Right ventricle myocardium inferior (tissue), 1 donor: Measurements from ENCODE around the gene CLRN3. TPM values are rescaled to one million over a fixed set of nuclear protein-coding genes. Genes with fewer than 3 reads are reported as not detected.

ENCODE experiments used
- ATAC-seq: fragments of 200-7000 bp; cut with Tn5 transposase; one replicate; pipeline ENCODE4 v1.9.1; 2020; ENCODE audit warnings: mild to moderate bottlenecking, moderate library complexity
- DNase-seq: peaks from one replicate; pipeline ENCODE4 v3.0.0; 2021; ENCODE audit errors: missing footprints
- intact Hi-C: fragments of 100-400 bp; cut with DNase I; formaldehyde crosslinking; loops from one replicate; pipeline ENCODE4 v1.11.0; 2022
- total RNA-seq: library from RNA; stranded (reverse); fragmentation: NEBNext Ultra II Directional; extraction: Animal tissue kit (Norgen Biotek cat#: 25700); gene quantifications from one replicate; pipeline ENCODE4 v1.2.1, GENCODE V29; 2021
- donor health status: DM: no; HTN: yes; CAD: no; lungs with severe emphysema.

Gene CLRN3
- total RNA-seq, 1 donor from 2014 or later, result not detected

DNA sequence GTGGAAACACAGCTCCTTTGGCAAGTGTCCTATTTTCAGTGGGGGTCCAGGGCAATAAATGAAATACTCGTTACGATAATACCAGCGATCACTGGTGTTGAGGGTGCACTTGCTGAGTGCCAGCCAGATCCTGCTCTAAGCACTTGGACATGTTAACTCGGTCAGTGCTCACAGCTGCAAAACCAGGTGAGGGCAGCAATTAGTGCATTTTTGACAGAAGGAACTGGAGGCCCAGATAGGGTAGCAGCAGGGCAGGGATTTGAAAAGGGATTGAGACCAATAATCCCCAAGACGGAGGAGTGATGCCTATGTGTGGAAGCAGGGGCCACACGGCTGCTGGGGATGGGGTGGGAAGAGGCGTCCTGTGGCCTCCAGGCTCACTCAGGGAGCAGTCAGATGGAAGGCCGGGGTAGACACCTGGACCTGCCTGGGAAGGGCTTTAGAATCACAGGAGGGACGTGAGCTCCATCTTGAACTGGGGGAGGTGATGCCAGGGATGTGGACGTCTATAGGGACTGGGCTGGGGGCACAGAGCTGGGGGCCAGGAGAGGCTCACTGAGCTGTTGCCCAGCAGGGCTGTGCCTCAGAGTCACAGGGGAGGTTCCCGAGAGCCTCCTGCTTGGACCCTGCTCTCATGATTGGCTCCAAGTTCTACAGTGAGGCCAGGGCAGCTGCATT is 28.5 kb upstream of the CLRN3 start:
- ATAC-seq (no peak), DNase-seq (no peak)
- intact Hi-C loops, result loop anchor here (5.0 kb wide), 1 partner anchor 56 kb away; no protein-coding TSS in a partner anchor

DNA sequence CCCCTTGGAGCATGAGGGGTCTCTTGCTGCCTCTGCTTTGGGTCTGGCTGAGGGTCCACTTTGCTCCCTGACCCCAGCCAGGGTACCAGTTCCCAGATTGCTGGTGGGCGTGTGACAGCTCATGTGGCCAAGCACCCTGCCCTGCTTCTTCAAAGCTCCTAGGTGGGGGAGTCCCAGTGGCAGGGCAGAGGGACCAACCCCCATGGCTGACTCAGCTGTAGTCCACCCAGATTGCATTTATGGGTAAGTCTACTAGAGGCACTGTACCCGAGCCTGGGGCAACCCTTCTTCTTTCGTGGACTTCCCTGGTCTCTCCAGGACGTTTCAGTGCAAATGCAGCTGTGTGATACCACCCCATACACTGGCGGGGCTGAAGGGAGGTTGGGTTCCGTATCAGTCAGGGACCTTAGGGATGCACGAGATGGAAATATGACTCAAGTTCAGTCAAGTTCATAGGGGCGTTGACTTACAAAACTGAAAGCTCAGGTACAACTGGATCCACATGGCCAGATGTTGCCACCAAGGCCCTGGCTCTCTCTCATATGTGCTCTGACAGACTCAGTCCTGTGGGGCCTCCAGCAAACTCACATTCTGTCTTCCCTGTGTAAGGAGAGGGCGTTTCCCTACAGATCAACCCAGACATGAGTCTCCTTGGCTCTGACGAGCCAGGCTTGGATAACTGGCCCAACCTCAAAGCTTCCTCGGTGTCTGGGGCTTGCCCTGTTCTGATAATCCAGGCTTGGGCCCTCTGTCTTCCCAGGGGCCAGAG is 27.7 kb upstream of the CLRN3 start:
- ATAC-seq (no peak), DNase-seq (no peak)
- intact Hi-C loops, result loop anchor here (5.0 kb wide), 1 partner anchor 57 kb away; no protein-coding TSS in a partner anchor

DNA sequence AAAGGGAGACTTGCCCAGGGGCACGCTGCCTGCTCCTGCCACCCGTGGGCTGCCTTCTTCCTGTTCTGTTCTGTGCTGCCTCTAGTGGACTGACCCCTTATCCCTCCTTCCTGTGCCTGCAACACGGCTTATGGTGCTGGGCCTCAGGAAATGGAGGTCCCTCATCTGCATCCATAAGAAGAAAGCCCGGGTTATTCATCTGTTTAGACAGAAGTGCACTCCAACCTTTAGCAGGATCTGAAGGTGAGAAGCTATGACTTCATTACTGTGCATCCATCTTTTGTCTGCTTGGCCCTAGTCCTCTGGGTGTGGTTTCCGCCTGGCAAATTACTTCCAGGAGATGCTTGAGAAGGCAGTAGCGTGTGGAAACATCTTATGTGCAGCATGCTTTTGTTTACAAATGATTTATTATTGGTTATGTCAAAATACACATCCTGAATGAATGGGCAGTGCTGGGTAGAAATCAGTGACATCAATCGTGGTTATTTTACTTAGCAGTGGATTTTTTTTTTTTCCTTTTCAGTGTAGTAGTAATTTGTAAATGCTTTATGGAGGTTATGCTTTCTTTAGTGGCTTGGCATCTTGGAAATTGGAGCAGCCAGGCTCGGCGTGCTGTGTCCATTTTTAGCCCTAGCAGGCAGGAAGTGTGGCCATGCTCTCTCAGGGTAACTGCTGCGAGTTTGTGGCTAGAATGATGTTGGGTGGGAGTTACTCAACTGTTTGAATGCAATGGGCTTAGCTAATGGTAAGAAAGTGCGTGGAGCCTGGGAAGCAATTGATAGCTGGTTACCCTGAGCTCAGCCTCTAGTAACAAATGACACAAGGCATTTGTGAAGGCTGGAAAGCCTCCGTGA is 26.9 kb upstream of the CLRN3 start:
- ATAC-seq (no peak), DNase-seq (no peak)
- intact Hi-C loops, result loop anchor here (5.0 kb wide), 1 partner anchor 58 kb away; no protein-coding TSS in a partner anchor

DNA sequence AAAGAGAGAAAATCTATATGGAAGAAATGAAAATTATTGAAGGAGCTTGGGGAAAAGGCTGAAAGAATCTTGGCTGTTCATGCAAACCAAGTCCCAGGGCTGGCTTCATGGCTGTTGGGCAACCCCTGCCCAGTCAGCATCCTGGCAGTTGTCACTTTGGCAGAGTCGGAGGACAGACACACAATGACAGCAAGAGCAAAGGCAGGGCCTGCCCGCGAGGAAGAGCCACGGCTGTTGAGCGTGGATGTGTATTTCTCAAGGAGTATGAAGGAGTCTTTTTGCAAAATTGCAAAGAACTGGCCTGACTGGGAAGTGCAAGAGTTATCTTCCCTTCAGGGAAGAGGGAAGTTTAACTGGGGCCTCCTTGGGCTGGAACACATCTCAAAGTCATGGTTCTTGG is 25.8 kb upstream of the CLRN3 start:
- ATAC-seq (peak; percentile 38), DNase-seq (no peak)
- intact Hi-C loops, result no loop called here

DNA sequence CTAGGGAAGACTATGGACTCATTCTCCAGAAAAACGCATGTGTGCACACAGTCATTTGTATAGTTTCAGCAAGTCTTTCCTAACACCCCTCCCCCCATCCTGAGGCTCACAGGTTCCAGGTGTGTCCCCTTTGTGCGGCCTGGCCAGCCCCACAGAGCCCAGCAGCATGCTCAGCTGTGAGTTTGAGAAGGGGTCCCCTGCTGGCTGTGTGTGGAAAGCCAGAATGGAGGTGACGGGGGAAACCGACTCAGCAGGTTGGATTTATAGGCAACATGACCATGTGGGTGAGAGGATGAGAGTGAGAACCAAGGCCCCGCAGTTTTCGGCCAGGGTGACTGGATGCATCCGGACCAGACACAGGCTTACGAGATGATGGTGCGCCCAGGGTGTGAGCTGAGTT is 24.1 kb upstream of the CLRN3 start:
- DNase-seq, result no peak
- intact Hi-C loops, result no loop called here
- ATAC-seq, result no peak

DNA sequence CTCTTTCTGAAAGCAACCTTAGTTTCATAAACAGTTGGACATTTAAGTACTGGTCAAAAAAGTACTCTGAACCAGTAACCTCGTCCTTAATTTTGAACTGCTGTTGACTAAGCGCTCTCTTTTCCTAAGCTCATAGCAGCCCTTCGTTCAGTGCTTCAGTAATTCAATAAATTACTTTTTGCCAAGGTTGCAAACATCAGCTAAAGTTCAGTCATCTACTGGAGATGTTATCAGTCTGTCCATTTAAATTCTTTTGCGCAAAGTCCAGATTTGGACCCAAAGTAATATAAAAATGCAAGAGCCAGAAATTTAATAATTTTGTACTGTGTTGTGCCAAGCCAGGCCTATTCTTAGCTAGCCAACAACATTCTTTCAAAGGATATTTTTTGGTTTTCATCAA is 22.6 kb upstream of the CLRN3 start:
- intact Hi-C loops, result no loop called here
- ATAC-seq, result no peak
- DNase-seq, result no peak

DNA sequence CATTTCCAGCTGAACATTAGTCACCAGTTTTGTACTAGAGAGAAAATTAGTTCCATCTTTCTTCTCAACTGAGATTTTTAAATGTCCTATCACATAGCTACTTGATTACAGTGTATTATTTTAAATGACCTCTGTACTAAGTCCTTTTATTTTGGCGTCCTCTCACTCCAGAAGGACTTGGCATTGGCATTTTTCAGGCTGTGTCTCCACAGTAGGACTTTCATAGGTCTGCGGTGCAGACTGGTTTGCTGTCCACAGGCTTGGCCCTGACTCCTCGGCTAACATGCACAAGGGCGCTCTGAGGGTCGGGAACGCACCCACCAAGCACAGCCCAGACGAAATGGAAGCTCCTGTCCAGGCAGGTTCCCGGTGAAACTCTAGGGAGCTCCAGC is 20.6 kb upstream of the CLRN3 start:
- ATAC-seq (peak; percentile 53), DNase-seq (no peak)
- intact Hi-C loops, result no loop called here

DNA sequence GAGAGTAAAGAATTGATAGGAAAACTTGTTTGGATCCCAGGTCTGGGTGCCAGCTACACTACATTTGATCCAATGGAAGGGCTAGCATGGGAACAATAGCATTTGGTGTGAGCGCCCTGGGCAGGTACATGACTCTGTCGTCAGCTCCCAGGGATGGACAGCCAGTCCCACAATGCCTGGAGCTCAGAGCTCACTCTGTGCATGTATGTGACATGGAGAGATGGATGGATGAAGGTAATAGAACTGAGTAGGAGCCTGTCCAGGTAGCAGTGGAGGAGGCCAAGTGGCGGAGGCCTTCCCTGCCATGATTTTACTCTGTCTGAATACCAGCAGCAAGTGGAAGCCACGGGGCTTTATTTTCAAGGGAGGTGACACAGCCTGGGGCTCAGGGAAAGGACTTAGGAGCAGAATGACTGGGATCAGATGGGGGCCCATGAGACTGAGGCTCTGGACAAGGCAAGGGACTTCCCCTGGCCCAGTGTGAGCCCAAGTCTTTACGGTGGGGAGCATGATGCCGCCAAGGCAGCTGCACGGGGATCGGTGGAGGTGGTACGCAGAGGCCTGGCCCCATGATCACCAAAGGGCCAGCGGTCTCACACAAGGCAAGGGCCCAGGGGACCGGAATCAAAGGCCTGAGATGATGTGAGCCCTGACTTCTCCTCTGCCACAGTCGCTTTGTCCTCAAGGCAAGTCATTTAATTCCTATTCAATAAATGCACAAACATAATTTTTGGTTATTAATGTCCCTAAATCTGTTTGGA is 20.0 kb upstream of the CLRN3 start:
- ATAC-seq, result peak; percentile 9
- intact Hi-C loops, result no loop called here
- no peak for DNase-seq

DNA sequence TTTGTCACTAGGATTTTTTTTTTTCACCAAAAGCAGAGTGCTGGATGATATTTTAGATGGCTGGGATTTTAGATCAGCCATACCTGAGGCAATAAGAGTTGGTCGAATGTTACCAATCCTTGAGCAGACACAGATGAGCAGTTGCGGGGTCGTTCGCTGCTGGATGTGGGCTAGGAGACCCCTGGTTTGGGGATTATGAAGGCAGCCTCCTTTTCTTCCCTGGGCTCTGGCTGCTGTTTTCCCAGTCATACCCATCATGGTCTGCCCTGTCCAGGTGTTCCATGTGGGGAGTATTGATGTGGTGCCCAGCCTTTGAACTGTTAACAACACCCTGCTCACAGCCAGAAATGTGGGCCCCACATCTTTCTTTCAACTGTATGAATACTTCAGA is 19.1 kb upstream of the CLRN3 start:
- no peak for ATAC-seq
- no peak for DNase-seq
- intact Hi-C loops, result no loop called here

DNA sequence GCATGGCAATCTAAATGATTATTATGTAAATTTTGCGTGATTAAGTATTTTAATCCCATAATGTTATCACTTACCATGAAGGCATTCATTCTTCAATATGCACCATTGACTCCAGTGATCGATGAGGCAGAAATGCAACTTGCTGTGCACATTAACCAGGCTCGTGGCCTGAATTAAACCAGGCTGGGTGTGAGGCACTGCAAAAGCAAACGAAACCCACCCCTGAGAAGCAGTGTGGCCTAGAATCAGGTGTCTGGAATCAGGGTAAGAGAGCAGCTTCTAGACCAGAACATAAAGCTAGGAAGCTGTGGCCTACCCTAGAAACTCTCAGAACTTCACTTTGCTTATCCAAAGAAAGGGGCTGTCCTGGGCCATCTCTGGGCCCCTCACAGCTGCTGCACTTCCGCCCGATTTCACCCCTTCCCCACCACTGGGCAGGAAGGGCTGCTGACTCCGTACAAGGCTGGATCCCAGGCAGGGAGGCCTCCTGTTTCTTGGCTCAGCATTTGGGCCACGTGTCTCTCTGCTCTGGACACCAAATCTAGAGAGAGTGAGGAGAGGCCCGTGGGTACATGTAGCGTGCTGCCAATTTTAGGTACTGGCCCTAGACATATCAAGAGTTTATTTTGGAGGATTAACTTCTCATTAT is 18.6 kb upstream of the CLRN3 start:
- DNase-seq (peak; percentile 80), ATAC-seq (peak; percentile 49)
- intact Hi-C loops, result no loop called here

DNA sequence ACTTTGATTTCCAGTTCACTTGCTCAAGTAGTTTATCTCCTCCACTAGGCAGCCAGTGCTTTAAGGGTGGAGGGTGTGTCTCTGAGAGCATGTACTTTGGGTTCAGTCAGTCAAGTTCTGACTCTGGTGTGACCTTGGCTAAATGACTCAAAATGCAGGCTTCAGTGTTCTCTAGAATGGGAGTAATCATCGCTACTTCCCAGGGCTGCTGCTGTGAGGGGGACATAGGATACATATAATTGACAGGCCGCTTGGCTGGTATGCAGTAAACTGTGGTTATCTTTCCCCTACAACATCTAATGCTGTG is 17.7 kb upstream of the CLRN3 start:
- DNase-seq (no peak), ATAC-seq (no peak)
- intact Hi-C loops, result no loop called here

DNA sequence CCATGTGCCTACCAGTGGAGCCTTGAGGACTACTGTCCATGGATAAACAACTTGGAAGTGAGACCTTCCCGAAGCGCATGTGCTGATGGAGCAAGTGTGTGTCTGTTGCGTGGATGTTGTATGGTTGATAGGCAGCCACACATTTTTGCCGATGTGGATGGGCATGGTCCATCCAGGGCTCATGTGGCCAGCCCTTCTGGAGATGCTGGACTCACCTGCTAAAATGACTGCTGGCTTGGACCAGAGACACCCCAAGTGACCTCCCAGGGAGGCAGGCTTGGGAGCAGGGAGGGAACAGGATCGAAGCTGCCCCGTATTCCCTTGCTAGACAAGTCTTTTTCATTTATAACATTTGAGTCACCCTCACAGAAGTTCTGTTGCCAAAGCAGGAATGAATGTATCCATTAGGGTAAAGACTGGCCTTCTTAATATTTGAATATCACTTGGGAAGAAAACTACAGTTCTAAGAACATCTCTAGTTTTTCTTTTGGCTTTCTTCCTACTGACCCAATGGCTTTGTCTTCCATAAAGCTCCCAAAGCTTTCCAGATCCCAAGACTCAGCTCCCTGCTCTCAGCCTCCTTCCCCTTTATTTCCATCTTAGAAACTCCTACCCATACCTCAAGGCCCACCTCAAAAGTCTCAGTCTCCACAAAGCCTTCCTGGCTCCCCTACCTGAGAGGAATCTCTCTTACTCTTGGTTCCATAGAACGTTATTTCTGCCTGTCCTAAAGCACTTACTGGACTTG is 17.1 kb upstream of the CLRN3 start:
- intact Hi-C loops, result no loop called here
- DNase-seq (no peak), ATAC-seq (no peak)

DNA sequence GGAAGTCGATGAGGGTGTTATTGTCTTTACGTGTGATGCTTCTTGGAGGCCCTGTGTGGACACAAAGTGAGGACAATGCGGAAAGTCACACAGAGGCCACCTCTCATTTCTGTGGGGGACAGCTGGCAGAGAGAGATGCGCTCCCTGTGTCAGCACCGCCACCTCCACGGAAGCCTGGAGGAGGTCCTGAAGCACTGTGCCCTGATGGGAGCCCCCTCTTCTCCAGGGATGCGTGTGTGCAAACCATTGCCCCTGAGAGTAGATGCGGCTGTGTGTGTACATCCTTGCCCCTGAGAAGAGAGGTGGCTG is 16.2 kb upstream of the CLRN3 start:
- intact Hi-C loops, result no loop called here
- no peak for DNase-seq
- no peak for ATAC-seq

DNA sequence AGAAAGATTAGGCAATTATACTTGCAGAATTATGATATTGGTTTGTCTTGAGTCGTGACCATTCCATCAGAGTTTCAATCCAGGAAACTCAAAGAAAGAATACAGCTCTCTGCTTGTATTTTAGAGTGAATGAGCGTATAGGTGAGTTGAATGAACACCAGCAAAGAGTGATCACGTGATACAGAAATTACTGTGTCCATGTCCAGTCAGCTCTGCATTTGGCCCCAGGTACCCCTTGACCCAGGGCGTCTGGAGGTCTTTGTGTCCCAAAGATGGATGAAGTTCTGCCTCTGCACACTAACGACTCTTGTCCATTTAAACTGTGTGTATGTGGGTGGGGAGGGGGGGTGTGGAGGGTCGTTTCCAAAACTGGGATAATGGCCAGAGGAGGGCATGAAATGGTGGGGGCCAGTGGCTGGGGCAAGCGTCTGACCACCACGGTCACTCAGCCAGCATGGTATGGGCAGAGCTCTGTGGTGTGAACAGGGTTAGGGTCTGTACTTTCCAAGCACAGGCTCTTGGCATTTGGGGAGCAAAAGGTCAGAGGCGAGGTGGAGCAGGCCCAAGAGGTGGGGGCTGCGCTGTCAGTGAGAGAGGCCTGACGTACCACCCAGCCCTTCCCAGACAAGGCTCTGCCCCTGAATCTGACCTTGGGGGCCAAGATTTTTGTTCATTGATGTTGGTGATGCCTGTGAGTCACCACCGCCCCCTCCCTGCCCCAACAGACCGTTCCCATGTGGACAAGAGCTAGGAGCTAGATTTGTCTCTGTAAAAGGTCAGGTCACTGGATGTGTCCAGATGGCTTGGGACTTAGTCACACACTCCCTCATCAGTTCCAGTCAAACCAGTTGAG is 15.6 kb upstream of the CLRN3 start:
- ATAC-seq (no peak), DNase-seq (no peak)
- intact Hi-C loops, result no loop called here

DNA sequence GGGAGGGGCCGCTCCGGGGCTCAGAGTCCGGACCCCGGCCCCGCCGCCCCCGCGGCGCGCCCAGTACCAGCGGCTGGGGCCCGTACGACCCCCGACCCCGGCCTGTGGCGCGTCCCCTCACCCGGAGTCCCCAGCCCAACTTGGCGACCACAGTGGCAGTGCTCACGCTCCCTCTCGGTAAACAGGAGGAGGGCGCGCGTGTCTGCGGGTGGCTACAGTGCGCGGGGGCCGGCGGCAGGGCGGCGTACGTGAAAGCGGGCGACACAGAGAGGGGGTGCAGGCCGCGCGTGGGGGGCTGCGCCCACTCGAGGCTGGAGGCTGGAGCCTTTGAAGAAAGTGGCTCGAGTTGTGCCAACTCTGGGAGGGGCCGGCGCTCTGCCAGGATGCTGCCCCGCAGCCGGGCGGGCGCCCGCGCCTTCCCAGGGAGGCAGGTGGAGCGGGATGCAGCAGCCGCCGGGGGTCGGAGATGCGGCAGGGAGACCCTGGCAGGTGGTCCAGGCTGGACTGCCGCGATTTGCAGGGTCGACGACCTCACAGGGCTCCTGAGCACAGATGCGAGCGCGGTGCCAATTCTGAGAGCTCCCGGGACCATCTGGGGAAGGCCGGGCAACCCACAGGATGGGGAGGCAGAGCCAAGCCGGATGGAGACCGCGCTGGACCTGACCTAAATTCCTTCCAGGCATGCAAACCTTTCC is 14.8 kb upstream of the CLRN3 start:
- DNase-seq (peak; percentile 82), ATAC-seq (peak; percentile 40)
- intact Hi-C loops, result loop anchor here (1.0 kb wide), 2 partner anchors 104 to 162 kb away; no protein-coding TSS in a partner anchor

DNA sequence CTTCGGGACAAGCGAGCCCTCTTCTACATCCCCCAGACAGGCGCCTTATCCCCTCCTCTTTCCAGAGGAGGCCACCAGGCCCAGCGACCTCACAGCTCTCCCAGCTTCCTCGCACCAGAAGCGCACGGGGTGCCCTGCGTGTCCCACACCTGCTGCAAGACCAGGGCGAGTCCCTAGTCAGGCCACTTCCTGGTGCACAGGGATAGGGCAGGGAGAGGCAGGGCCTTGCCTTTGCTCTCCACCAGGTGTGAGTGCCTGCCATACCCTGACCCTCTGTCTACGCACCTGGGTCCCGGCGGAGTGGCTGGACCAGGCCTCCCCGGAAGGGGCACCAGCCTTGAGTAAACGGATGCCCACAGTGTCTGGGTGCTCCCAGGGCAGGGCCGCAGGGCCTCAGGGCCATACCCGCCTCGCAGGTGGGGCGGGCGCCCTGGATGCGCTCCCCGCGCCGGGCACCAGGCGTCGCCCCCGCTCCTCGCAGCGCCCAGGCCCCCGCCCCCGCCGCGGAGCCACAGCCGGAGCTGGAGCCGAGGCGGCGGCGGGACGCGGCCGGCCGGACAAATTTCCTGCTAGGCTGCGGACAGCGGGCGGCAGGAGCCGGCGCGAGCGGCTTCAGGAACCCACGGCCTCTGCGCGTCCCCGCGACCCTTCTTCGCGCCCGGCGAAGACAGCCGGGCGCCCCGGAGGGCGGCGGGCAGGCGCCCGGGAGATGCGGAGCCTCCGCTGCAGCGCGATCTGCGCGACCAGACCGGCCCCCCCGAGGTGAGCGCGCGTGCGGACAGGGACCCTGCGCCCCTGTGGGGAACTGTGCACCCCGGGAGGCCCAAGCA is 14.0 kb upstream of the CLRN3 start, which contains the start of gene PTPRE:
Gene PTPRE, plus strand, starts transcription at position 556 of the 830 bp plus-strand sequence. CDS start 133,779 bp downstream, outside the sequence.
- peak; percentile 92 for DNase-seq
- intact Hi-C loops, result loop anchor here (1.0 kb wide), 2 partner anchors 105 to 163 kb away; no protein-coding TSS in a partner anchor
- peak; percentile 93 for ATAC-seq
